Epithelial cell of esophagus (primary cell): ENCODE data around the gene CUL9.

Experiments used
- DNase-seq: peaks from one replicate; pipeline ENCODE4 v3.0.0; 2010; ENCODE audit warnings: low read depth
- H3K4me3 ChIP-seq: 2 replicates; pipeline ENCODE4 v1.5.1; 2011; ENCODE audit warnings: mild to moderate bottlenecking, low read length, control low read depth
- CTCF ChIP-seq: IDR thresholded peaks from 2 replicates; pipeline ENCODE4 v1.5.1; 2011; ENCODE audit warnings: low read depth, mild to moderate bottlenecking, low read length, control low read depth, inconsistent platforms; ENCODE audit not compliant: insufficient read depth; ENCODE audit errors: missing control alignments

Gene CUL9

GRCh38 chr6:43163899-43164298 lies 18.1 kb upstream of the CUL9 start:
- no peak for DNase-seq
- no peak overlapping the region for H3K4me3 ChIP-seq
- TF ChIP-seq CTCF, result no peak

GRCh38 chr6:43170417-43170930 lies 11.5 kb upstream of the CUL9 start:
- no peak for TF ChIP-seq CTCF
- DNase-seq, result no peak
- H3K4me3 ChIP-seq, result peak overlapping the region; percentile 81

- peak; percentile 99 for DNase-seq
- TF ChIP-seq CTCF, result peak; percentile 13
- H3K4me3 ChIP-seq, result peak within 1 kb of the TSS; percentile 81
These were observed 10.9 kb upstream of the CUL9 start, which contains the start of gene SRF for GRCh38 chr6:43170931-43171706. TSS of gene SRF (plus strand) at chr6:43171269. CDS start at chr6:43171657, 388 bp downstream.

- DNase-seq, result no peak
- peak overlapping the region; percentile 81 for H3K4me3 ChIP-seq
- TF ChIP-seq CTCF, result no peak
These were observed 10.3 kb upstream of the CUL9 start for GRCh38 chr6:43171707-43172103.

- peak; percentile 45 for DNase-seq
- peak overlapping the region; percentile 81 for H3K4me3 ChIP-seq
- no peak for TF ChIP-seq CTCF
These were observed 9.6 kb upstream of the CUL9 start for GRCh38 chr6:43172104-43173007.

- H3K4me3 ChIP-seq, result peak overlapping the region; percentile 16
- TF ChIP-seq CTCF, result no peak
- peak; percentile 26 for DNase-seq
These were observed 8.3 kb upstream of the CUL9 start for GRCh38 chr6:43173591-43174262.
